HTR-8/SVneo (cell line): Measurements from ENCODE around the gene CNDP1.
A peak's percentile ranks its signal among the peaks of the same experiment; 100 is the strongest.

Source experiments
- DNase-seq: peaks from one replicate; pipeline ENCODE4 v3.0.0; 2011; ENCODE audit warnings: low spot score, mixed read lengths; ENCODE audit not compliant: insufficient read length
- FAIRE-seq: peaks from 2 replicates; lab custom pipeline; 2011; peaks lifted over from hg19 to GRCh38; lab: Jason Lieb, UNC

Gene CNDP1

DNA sequence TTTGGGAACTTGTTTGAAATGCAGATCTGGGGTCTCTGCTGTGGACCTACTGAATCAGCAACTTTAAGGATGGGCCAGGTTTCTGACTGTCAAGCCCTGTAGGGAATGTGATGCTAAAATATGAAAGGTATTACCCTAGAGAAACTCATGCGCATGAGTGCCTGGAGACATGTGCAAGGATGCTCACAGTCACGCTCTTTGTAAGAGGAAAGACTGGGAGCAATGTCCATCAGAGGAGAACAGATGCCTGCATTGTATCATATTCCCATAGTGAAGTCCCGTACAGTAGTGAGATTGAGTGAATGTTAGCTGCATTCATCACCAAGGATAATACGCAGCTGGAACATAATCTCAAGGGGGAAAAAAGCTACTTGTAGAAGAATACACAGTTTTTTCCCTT lies 77.5 kb downstream of the CNDP1 start:
- FAIRE-seq, result no peak
- no peak for DNase-seq

DNA sequence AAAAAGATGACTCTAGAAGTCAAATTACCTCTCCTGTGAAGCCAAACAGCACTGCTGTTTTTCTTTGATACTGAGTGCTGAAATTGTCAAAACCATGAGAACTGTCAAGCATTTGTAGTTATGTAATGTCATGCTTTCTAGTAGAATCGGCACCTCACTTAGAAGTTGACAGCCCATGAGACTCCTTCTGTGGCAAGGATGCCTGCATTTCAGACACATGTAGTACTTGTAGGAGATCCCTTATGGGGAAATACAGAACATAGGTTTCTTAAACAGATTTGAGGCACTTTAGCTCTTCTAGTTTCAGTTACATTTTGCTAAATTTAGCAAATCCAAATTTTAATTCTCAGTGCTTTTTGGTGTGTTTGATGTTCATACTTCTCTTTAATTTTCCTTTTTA lies 79.1 kb downstream of the CNDP1 start:
- FAIRE-seq (no peak), DNase-seq (no peak)

DNA sequence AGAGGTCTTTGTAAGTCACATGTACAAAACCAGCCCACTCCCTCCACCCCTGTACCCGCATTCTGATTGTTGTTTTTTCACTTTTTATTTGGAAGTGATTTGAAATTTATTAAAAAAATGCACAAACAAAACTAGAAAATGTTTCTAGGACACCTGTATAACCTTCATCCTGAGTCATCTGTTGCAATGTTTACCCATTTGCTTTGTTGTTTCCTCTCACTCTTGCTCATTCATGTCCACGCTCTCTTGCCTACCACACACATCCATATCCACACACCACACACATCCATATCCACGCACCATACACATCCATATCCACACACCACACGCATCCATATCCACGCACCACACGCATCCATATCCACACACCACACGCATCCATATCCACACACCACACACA lies 82.2 kb downstream of the CNDP1 start:
- no peak for FAIRE-seq

DNA sequence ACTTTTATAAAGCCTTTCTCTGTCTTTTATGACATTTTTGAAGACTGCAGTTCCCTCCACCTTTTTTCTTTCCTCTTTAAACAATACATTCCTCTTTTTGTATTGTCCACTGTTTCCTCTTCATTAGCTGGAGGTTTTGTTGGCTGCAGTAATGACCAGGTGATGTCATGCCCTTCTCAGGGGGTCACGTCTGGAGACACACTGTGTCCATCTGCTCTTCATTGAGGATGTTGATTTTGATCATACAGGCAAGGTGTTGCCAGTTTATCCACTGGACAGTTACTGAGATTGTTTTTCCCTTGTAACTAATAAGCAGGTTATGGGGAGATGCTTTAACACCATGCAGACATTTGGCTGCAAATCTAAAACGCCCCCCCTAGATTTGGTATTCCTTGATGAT lies 83.2 kb downstream of the CNDP1 start:
- no peak for FAIRE-seq

More for the DNA sequence above, 82.2 kb downstream of the CNDP1 start:
- DNase-seq, result no peak

DNA sequence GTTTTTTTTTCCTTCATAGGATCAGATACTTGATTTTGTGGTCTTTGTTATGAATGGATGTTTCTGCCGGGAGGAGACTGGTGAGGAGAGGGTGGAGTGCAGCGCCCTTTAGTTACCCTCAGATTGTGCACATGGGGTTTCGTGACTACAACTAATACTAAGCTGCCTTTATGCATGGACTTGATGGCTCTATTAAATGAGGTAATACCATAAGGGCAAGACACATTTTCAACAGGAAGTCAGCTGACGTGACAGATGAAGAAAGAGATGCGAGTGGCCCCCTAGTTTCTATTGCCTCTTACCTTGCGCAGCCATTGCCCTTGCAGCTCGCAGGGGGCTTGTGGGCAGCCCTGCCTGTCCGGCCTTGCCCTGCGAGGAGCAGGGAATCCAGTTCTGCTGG lies 87.8 kb downstream of the CNDP1 start:
- DNase-seq, result no peak
- FAIRE-seq, result no peak

More for the DNA sequence above, 83.2 kb downstream of the CNDP1 start:
- DNase-seq, result no peak

- peak; percentile 48 for FAIRE-seq
- DNase-seq, result no peak
Measured at GRCh38 chr18:74623047-74623816, 88.9 kb downstream of the CNDP1 start.

- FAIRE-seq, result no peak
- DNase-seq, result no peak
Measured at GRCh38 chr18:74624466-74624865, 90.2 kb downstream of the CNDP1 start.

DNA sequence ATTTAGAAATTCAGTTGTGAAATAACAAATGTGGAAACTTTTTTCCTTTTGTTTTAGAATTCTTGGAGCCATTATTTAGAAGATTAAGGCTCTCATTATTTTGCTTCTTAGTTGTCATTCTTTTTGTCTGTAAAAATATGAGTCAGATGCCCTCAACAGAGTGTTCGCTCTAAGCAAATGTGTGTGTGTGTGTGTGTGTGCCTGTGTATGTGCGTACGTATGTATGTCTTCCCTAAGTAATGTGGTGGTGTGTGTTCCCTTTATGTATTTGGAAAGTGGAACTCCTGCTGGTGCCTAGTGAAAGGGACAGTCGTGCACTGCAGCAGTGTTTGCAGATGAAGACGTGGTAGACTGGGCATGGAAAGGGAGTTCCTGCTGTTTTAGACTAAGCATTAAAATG lies 90.9 kb downstream of the CNDP1 start:
- DNase-seq (no peak), FAIRE-seq (no peak)

DNA sequence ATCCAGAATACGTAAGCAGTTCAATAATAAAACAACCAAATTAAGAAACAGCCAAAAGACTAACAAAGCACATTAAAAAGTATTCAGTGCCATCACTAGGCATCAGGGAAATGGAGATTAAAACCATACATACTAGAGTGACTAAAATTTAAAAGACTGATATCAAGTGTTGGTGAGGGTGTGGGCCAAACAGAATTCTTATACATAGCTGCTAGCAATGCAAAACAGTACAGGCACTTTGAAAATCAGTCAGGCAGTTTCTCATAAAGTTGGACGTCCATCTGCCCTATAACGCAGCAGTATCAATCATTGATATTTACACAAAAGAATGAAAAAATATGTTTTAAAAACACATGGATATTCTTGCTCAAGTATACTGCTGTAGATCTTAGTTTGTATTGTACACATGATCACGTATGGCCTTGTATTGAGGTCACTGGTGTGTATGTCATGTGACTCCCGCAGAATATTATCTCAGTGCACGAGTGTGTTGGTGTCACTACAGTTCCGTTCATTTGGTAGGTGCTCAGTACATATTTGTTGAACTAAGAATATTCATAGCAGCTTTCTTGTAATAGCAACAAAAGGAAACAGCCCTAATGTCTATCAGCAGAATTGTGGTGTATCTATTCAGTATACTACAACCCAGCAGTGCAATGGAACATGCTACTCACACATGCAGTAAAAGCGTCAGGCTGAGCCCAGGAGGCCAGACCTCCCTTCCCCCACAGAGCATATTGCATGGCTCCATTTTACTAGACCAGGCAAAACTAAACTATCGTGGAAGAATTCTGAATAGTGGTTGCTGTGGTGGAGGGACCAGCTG lies 92.0 kb downstream of the CNDP1 start:
- DNase-seq, result no peak
- FAIRE-seq, result no peak

GRCh38 chr18:74630804-74631203 lies 96.5 kb downstream of the CNDP1 start:
- no peak for FAIRE-seq
- no peak for DNase-seq

DNA sequence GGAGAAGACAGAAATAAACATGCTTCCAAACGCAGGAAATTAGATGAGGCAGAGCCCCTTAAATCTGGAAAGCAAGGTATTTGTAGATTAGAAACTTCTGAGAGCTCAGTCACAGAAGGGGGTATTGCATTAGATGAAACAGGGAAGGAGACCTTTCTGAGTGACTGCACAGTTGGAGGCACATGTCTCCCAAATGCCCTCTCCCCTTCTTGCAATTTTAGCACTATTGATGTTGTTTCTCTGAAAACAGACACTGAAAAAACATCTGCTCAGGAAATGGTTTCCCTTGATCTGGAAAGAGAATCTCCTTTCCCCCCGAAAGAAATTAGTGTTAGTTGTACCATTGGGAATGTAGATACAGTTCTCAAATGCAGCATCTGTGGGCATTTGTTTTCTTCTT lies 96.9 kb downstream of the CNDP1 start:
- FAIRE-seq (no peak), DNase-seq (no peak)

- FAIRE-seq (no peak), DNase-seq (no peak)
Measured at GRCh38 chr18:74631623-74632350, 97.5 kb downstream of the CNDP1 start.

- no peak for DNase-seq
- FAIRE-seq, result no peak
Measured at GRCh38 chr18:74632351-74632679, 98.0 kb downstream of the CNDP1 start.

DNA sequence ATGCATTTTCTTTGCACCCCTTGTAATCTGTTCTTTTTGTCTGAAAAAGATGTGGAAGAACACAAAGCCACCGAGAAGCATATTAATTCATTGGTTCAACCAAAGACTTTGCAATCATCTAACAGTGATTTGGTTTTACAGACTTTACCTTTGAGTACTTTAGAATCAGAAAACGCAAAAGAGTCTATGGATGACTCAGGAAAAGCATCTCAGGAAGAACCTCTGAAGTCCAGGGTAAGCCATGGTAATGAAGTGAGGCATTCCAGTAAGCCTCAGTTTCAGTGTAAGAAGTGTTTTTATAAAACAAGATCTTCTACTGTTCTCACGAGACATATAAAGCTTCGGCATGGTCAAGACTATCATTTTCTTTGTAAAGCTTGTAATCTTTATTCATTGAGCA lies 98.6 kb downstream of the CNDP1 start:
- no peak for FAIRE-seq
- DNase-seq, result no peak

GRCh38 chr18:74633652-74634352 lies 99.5 kb downstream of the CNDP1 start:
- no peak for FAIRE-seq

GRCh38 chr18:74635224-74635975 lies 101.1 kb downstream of the CNDP1 start:
- no peak for FAIRE-seq
- no peak for DNase-seq

More at GRCh38 chr18:74633652-74634352, 99.5 kb downstream of the CNDP1 start:
- no peak for DNase-seq
